ENCODE data around the gene SLC7A7. TPM values are rescaled to one million over a fixed set of nuclear protein-coding genes. Genes with fewer than 3 reads are reported as not detected.

SLC7A7 gene
- total and polyA plus RNA-seq, 10 of the 15 experiments (the other 5 are each of a cell fraction or from before 2014, with no cell fraction given), result 27.8 to 79.2 (median 50.8) TPM

- TF ChIP-seq ZNF592 (IDR thresholded peaks at IDR 0.05), result peak; percentile 20; the same call in 1 of the 2 replicates
- TF ChIP-seq MLLT1 (IDR thresholded peaks at IDR 0.05), result peak; percentile 70; the same call in 1 of the 2 replicates
- TF ChIP-seq PML (IDR thresholded peaks at IDR 0.05; ENCODE audit: low read length), result no peak
- no peak for TF ChIP-seq JUND (IDR thresholded peaks at IDR 0.05; ENCODE audit: low read depth, low read length)
- TF ChIP-seq SMARCA5 (IDR thresholded peaks at IDR 0.05), result peak; percentile 95; the same call in 1 of the 2 replicates
- no peak for TF ChIP-seq ZBTB11 (CRISPR knock-in tag; IDR thresholded peaks at IDR 0.05)
- TF ChIP-seq E4F1 (IDR thresholded peaks at IDR 0.05; ENCODE audit: borderline replicate concordance, partially characterized antibody), result peak; percentile 19
- no peak for TF ChIP-seq USF2 (IDR thresholded peaks at IDR 0.05; ENCODE audit: borderline replicate concordance, low read depth, low read length)
- TF ChIP-seq RAD51 (IDR thresholded peaks at IDR 0.05), result no peak
- no peak for TF ChIP-seq SREBF1 (IDR thresholded peaks at IDR 0.05; ENCODE audit: low read length)
- peak; percentile 98 for TF ChIP-seq RAD21 (IDR thresholded peaks at IDR 0.05; ENCODE audit: insufficient read depth, low read depth, low read length)
- no peak for TF ChIP-seq TBL1XR1 (IDR thresholded peaks at IDR 0.05; ENCODE audit: low read depth, low read length)
- TF ChIP-seq TCF12 (IDR thresholded peaks at IDR 0.05; ENCODE audit: low read depth, low read length), result 0 out of 2 replicates have a peak, but pooled peaks have one; percentile 54
- TF ChIP-seq PBX3 (IDR thresholded peaks at IDR 0.05; ENCODE audit: insufficient replicate concordance, low read depth, low read length), result no peak
Measured at GRCh38 chr14:22852940-22853767, 37.9 kb upstream of the SLC7A7 start (continued).

Data from GM12878 (cell line).